HCT116 (cell line): ENCODE results near the gene RIOX2. TPM values are rescaled to one million over a fixed set of nuclear protein-coding genes. Genes with fewer than 3 reads are reported as not detected.

ENCODE experiments used
- ATAC-seq: fragments of 200-7000 bp; cut with Tn5 transposase; 2 replicates; pipeline ENCODE4 v1.9.1; 2020; ENCODE audit warnings: mild to moderate bottlenecking, moderate library complexity
- BruUV-seq: library from RNA; stranded (reverse); fragments of 400-500 nt; replicated peaks from 2 replicates; lab custom pipeline; 2021; lab: Mats Ljungman, UMichigan
- CTCF ChIA-PET: fragments of 300-600 bp; sonication (Branson Sonifier 250); formaldehyde crosslinking; loops from one replicate; lab custom pipeline; 2021; ENCODE audit warnings: antibody characterized with exemption; lab: Charles Lee
- POLR2A ChIA-PET: fragments of 300-600, 350-600 bp; sonication (Branson Sonifier 250); formaldehyde crosslinking; loops from one replicate; lab custom pipeline; 2021; ENCODE audit warnings: antibody characterized with exemption; lab: Charles Lee
- RAD21 ChIA-PET, 2 experiments: fragments of 300-600 bp; sonication (Branson Sonifier 250); formaldehyde crosslinking; loops; one replicate each; lab custom pipeline; 2023; ENCODE audit warnings: low total read pairs in 2 of 2; ENCODE audit not compliant: uncharacterized antibody in 2 of 2, unreplicated experiment in 2 of 2, low non-redundant PET in 1 of 2; lab: Charles Lee
- DNase-seq: peaks from one replicate; pipeline ENCODE4 v3.0.0-alpha.2; 2010; ENCODE audit warnings: low read depth, low spot score
- H2AFZ ChIP-seq: fragments of 200-600 bp; shearing (Covaris generic), sonication (generic); 2 replicates; pipeline ENCODE4 v1.6.1; 2017; ENCODE audit warnings: low read depth, mixed run types, mixed read lengths, antibody characterized with exemption, low read length; ENCODE audit not compliant: poor library complexity, severe bottlenecking
- H3K27ac ChIP-seq: 2 replicates; pipeline ENCODE4 v1.5.1; 2012; ENCODE audit warnings: low read depth, low read length
- H3K27me3 ChIP-seq: fragments of 200-600 bp; sonication (generic); 2 replicates; pipeline ENCODE4 v1.6.1; 2016; ENCODE audit warnings: mixed run types, low read length, mixed read lengths; ENCODE audit not compliant: insufficient read depth
- H3K36me3 ChIP-seq, 2 experiments: fragments of 200-500 bp in 1 of 2; fragments of 200-600 bp in 1 of 2; sonication (Bioruptor generic) in 1 of 2; sonication (generic) in 1 of 2; 2 replicates each; pipeline versions ENCODE4 v1.5.1 to v1.6.1; 2014 to 2016; ENCODE audit warnings: low read length in 2 of 2, inconsistent platforms in 1 of 2, mixed read lengths in 1 of 2, mixed run types in 1 of 2; ENCODE audit not compliant: insufficient read depth in 2 of 2, control insufficient read depth in 1 of 2
- H3K4me1 ChIP-seq, 2 experiments: fragments of 200-600 bp in 1 of 2; sonication (generic) in 1 of 2; 2 replicates each; pipeline versions ENCODE4 v1.5.1 to v1.6.1; 2012 to 2017; ENCODE audit warnings: low read length in 2 of 2, inconsistent platforms in 1 of 2, mild to moderate bottlenecking in 1 of 2, mixed read lengths in 1 of 2, mixed run types in 1 of 2, moderate library complexity in 1 of 2; ENCODE audit not compliant: insufficient read depth in 2 of 2, control insufficient read depth in 1 of 2
- H3K4me2 ChIP-seq: fragments of 200-600 bp; sonication (generic); 2 replicates; pipeline ENCODE4 v1.6.1; 2017; ENCODE audit warnings: mixed run types, low read length, mixed read lengths
- H3K4me3 ChIP-seq, 2 experiments: fragments of 200-600 bp in 1 of 2; sonication (generic) in 1 of 2; replicated peaks in 1 of 2; 2 replicates each; pipeline ENCODE4 v1.5.1; 2011 to 2016; ENCODE audit warnings: low read length in 2 of 2, control low read depth in 1 of 2, low read depth in 1 of 2, mild to moderate bottlenecking in 1 of 2, mixed read lengths in 1 of 2, mixed run types in 1 of 2
- H3K79me2 ChIP-seq: fragments of 200-600 bp; sonication (generic); 2 replicates; pipeline ENCODE4 v1.6.1; 2017; ENCODE audit warnings: mild to moderate bottlenecking, mixed run types, low read length, moderate library complexity, mixed read lengths; ENCODE audit not compliant: insufficient read depth
- H3K9ac ChIP-seq: fragments of 200-600 bp; sonication (generic); 2 replicates; pipeline ENCODE4 v1.6.1; 2016; ENCODE audit warnings: low read length, mixed read lengths
- H3K9me2 ChIP-seq: fragments of 200-600 bp; sonication (generic), shearing (Covaris generic); 2 replicates; pipeline ENCODE4 v1.6.1; 2017; ENCODE audit warnings: mixed run types, mild to moderate bottlenecking, moderate library complexity; ENCODE audit not compliant: insufficient read depth
- H3K9me3 ChIP-seq, 2 experiments: fragments of 200-500 bp in 1 of 2; fragments of 200-600 bp in 1 of 2; sonication (Bioruptor generic) in 1 of 2; sonication (generic) in 1 of 2; 2 replicates each; pipeline ENCODE4 v1.6.1; 2014 to 2017; ENCODE audit warnings: low read length in 2 of 2, mixed read lengths in 2 of 2, inconsistent platforms in 1 of 2, low read depth in 1 of 2, mild to moderate bottlenecking in 1 of 2, mixed run types in 1 of 2, moderate library complexity in 1 of 2; ENCODE audit not compliant: control insufficient read depth in 1 of 2, insufficient read depth in 1 of 2
- H4K20me1 ChIP-seq: fragments of 200-600 bp; sonication (generic), shearing (Covaris generic); 2 replicates; pipeline ENCODE4 v1.6.1; 2017; ENCODE audit warnings: mixed run types, mild to moderate bottlenecking, moderate library complexity; ENCODE audit not compliant: insufficient read depth
- CEBPB ChIP-seq: IDR thresholded peaks from 2 replicates; pipeline ENCODE4 v1.6.1; 2012; ENCODE audit warnings: low read depth
- EGR1 ChIP-seq: IDR thresholded peaks from 2 replicates; pipeline ENCODE4 v1.6.1; 2012; ENCODE audit warnings: low read depth
- ELF1 ChIP-seq: IDR thresholded peaks from 2 replicates; pipeline ENCODE4 v1.6.1; 2012; ENCODE audit warnings: low read depth, borderline replicate concordance
- EZH2 ChIP-seq: fragments of 200-600 bp; sonication (generic); IDR thresholded peaks from 2 replicates; pipeline ENCODE4 v1.6.1; 2017; ENCODE audit warnings: antibody characterized with exemption, mixed run types
- EZH2phosphoT487 ChIP-seq: fragments of 200-600 bp; IDR thresholded peaks from 2 replicates; pipeline ENCODE4 v1.6.1; 2018; ENCODE audit warnings: antibody characterized with exemption, borderline replicate concordance
- FOSL1 ChIP-seq: IDR thresholded peaks from 2 replicates; pipeline ENCODE4 v1.6.1; 2012; ENCODE audit warnings: low read depth
- SIN3A ChIP-seq: IDR thresholded peaks from 2 replicates; pipeline ENCODE4 v1.6.1; 2012; ENCODE audit warnings: low read depth
- SP1 ChIP-seq: IDR thresholded peaks from 2 replicates; pipeline ENCODE4 v1.6.1; 2012; ENCODE audit warnings: low read depth
- SRF ChIP-seq: IDR thresholded peaks from 2 replicates; pipeline ENCODE4 v1.6.1; 2012; ENCODE audit warnings: low read depth
- TCF7L2 ChIP-seq: IDR thresholded peaks from 2 replicates; pipeline ENCODE4 v1.7.0; 2011; ENCODE audit warnings: borderline replicate concordance, inconsistent platforms; ENCODE audit not compliant: insufficient read depth, insufficient read length; ENCODE audit errors: extremely low read depth
- YY1 ChIP-seq: IDR thresholded peaks from 2 replicates; pipeline ENCODE4 v1.6.1; 2011; ENCODE audit warnings: low read length, low read depth, moderate library complexity, mild to moderate bottlenecking; ENCODE audit not compliant: insufficient replicate concordance; ENCODE audit errors: extremely low read depth
- intact Hi-C: fragments of 100-400 bp; cut with micrococcal nuclease; formaldehyde crosslinking; loops from 2 replicates; pipeline ENCODE4 v1.10.0; 2022
- total RNA-seq: library from RNA; stranded (reverse); gene quantifications from one replicate; pipeline ENCODE4 v1.2.1, GENCODE V29; 2021; ENCODE audit not compliant: unreplicated experiment
- TF ChIP-seq, protein P1 (sequence below): IDR thresholded peaks from 2 replicates; pipeline ENCODE4 v1.6.1; 2012
- TF ChIP-seq, protein P2 (sequence below): IDR thresholded peaks from 2 replicates; pipeline ENCODE4 v1.6.1; 2011; ENCODE audit warnings: mild to moderate bottlenecking, low read length, moderate library complexity; ENCODE audit not compliant: insufficient replicate concordance; ENCODE audit errors: extremely low read depth

The RIOX2 gene
- total RNA-seq, 1 experiment from 2014 or later: 39.1 TPM

- no TSS peak for BruUV-seq
Observed at GRCh38 chr3:97969541-97969940, 2.7 kb downstream of the RIOX2 start.

More at GRCh38 chr3:97969541-97969940, 2.7 kb downstream of the RIOX2 start:
- peaks cover 9 to 25% of the 10 kb centered on the region in 2 experiments; a peak in 3 of 4 replicates for H3K36me3 ChIP-seq
- H2AFZ ChIP-seq: no peak overlapping the region
- no peak overlapping the region for H3K9ac ChIP-seq
- peaks cover 6 to 19% of the 10 kb centered on the region in 2 experiments for H3K4me1 ChIP-seq
- RAD21 ChIA-PET: no interaction called here
- no peak overlapping the region for H3K4me3 ChIP-seq
- ATAC-seq (no peak), DNase-seq (no peak)
- H3K9me2 ChIP-seq: no peaks in the 10 kb centered on the region
- H3K27ac ChIP-seq: no peak overlapping the region
- intact Hi-C loops: no loop called here
- CTCF ChIA-PET: no interaction called here
- POLR2A ChIA-PET: no interaction called here
- H4K20me1 ChIP-seq: no peaks in the 10 kb centered on the region; the same call in 1 of the 2 replicates
- no peak overlapping the region for H3K4me2 ChIP-seq
- H3K27me3 ChIP-seq: no peaks in the 10 kb centered on the region
- no peak for TF ChIP-seq SRF
- TF ChIP-seq, protein P1, sequence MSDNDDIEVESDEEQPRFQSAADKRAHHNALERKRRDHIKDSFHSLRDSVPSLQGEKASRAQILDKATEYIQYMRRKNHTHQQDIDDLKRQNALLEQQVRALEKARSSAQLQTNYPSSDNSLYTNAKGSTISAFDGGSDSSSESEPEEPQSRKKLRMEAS: no peak
- no peak for TF ChIP-seq CEBPB
- no peak for TF ChIP-seq EGR1
- TF ChIP-seq EZH2: no peak
- no peak for TF ChIP-seq TCF7L2
- no peak for TF ChIP-seq FOSL1
- TF ChIP-seq YY1: no peak
- TF ChIP-seq SP1: no peak
- TF ChIP-seq, protein P2, sequence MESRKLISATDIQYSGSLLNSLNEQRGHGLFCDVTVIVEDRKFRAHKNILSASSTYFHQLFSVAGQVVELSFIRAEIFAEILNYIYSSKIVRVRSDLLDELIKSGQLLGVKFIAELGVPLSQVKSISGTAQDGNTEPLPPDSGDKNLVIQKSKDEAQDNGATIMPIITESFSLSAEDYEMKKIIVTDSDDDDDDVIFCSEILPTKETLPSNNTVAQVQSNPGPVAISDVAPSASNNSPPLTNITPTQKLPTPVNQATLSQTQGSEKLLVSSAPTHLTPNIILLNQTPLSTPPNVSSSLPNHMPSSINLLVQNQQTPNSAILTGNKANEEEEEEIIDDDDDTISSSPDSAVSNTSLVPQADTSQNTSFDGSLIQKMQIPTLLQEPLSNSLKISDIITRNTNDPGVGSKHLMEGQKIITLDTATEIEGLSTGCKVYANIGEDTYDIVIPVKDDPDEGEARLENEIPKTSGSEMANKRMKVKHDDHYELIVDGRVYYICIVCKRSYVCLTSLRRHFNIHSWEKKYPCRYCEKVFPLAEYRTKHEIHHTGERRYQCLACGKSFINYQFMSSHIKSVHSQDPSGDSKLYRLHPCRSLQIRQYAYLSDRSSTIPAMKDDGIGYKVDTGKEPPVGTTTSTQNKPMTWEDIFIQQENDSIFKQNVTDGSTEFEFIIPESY: no peak
- no peak for TF ChIP-seq SIN3A
- TF ChIP-seq ELF1: no peak
- TF ChIP-seq EZH2phosphoT487: no peak
- TF ChIP-seq, all 23 proteins: peak for 0
- Histone ChIP-seq H3K9me3 (no peaks in the 10 kb centered on the region), H3K79me2 (peaks cover 73% of the 10 kb centered on the region)
